HS-5 (cell line): Measurements from ENCODE around the gene RNASEH2A.
"Not testable (repeated sequence)": the region's sequence is repeated elsewhere in the genome, so short reads cannot be mapped to it uniquely, and the experiment has no call there.

Source experiments
- DNase-seq: peaks from one replicate; pipeline ENCODE4 v3.0.0-alpha.2; 2012; ENCODE audit warnings: low read depth

The RNASEH2A gene

DNA sequence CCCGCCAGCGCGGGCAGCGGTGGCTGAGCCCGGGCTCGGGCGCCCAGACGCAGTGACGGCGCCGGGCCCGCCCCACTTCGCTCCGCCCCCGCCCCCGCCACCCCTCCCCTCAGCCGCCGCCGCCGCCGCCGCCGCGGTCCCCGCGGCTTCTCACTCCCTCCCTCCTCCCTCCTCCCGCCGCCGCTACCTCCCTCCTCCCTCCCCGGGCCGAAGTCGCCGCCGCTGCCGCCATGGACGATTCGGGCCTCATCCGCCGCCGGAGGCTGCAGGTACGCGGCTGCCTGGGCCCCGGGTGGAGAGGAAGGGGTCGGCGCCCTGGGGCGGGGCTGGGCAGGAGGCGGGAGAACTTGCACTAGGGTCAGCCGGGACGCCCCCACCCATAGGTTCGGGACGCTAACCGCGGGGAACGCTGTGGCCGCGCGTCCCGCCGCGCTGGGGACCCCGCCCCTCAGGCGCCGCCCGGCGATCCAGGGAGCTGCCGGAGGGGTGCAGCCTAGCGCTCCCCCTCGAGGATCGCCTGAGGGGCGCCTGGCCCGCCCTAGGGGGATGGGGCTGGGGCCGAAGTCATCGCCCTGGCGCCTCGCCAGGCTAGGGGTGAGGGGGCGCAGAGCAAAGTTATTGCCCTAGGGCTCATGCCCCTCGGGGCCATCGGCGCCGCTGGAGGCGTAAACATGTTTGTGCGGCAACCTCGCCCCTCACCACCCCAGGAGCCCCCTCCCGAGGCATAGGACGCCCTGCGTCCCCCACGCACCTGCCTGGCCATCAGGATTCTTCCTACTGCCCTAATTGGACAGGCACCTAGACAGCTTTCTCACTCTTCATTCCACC is 27.6 kb downstream of the RNASEH2A start:
- no peak for DNase-seq

DNA sequence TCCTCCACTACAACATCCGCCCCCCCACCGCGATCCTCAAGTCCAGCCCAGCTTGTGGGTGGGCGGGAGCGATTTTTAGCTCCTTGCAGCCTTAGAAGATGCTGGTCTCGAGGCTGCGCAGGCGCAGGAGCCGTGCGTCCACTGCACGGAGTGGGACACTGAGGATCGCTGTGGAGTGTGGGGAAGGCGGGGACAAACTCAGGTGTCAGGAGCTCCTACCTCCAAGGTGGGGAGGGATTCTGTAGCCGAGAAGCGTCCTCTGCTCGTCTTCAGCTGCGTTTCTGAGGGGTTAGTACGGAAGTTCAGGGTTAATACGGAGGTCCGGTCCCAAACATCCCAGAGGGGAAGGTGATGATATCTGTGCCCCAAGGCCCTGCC is 28.2 kb downstream of the RNASEH2A start, which contains the start of gene RTBDN:
Gene RTBDN, minus strand, starts transcription at position 14 of the 378 bp plus-strand sequence. CDS start 4,600 bp downstream, outside the sequence.
- DNase-seq = no peak

DNA sequence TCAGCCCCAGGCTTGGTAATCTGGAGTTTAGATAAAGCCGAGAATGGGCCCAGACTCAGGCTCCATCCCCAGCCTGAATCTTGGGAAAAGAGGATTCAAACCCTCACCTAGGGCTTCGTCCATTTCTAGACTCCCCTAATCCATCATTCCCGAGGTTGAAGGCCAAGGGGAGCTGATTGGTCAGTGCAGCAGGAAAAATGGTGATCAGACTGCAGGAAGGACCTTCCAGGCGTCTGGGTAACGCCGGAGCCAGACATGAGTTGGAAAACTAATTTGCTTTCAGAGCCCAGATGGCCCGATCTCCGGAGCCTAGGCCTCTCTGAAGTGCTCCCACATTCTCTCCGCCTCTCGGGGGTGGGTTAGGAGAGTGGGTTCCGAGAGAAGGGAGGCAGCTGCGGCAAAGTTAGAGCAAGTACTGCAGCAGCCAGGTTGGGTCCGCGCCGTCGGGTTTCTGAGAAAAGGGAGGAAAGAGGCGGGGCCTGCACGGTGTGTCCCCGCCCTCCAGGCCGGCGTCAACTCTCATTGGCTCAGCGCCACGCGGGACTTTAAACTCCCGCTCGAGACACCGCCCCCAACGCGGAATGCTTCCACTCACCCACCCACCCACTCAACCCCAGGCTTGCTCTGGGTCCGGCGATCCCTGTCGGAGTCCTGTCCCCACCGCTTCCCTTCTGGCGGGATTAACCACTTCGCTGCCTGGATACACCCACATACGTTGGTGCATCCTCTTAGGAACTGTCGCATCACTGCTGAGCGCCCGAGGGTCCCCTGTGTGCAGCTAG is 28.8 kb downstream of the RNASEH2A start:
- DNase-seq = no peak

DNA sequence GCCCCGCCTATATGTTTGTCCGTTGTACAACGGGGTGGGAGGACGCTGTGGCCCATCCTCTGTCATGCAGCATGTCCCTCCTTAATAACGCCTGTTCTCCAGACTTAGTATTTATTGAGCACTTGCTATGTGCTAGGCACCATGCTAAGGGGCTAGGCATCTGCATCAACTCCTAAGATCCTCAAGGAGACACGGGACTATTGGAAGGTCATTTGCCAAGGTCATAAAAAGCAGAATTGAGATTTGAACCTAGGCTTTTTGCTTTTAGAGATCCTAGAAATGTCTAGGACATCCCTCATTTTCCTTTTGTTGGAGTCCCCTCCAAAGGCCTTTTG is 30.1 kb downstream of the RNASEH2A start:
- DNase-seq = no peak

DNA sequence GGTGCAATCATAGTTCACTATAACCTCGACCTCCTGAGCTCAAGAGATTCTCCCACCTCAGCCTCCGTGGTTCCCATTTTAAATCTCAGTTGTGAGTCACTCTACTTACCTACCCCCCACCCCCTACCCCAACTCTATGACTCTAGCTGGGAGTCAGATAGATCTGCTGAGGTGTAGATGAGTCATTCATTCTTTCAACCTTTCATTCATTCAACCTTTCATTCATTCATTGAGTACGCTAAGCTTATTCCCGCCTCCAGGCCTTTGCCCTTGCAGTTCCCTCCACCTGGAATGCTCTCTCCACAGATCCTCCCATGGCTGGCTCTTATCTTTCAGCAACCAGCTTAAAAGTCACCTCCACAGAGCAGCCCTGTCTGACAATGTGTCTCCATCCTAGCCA is 30.8 kb downstream of the RNASEH2A start:
- DNase-seq = no peak

DNA sequence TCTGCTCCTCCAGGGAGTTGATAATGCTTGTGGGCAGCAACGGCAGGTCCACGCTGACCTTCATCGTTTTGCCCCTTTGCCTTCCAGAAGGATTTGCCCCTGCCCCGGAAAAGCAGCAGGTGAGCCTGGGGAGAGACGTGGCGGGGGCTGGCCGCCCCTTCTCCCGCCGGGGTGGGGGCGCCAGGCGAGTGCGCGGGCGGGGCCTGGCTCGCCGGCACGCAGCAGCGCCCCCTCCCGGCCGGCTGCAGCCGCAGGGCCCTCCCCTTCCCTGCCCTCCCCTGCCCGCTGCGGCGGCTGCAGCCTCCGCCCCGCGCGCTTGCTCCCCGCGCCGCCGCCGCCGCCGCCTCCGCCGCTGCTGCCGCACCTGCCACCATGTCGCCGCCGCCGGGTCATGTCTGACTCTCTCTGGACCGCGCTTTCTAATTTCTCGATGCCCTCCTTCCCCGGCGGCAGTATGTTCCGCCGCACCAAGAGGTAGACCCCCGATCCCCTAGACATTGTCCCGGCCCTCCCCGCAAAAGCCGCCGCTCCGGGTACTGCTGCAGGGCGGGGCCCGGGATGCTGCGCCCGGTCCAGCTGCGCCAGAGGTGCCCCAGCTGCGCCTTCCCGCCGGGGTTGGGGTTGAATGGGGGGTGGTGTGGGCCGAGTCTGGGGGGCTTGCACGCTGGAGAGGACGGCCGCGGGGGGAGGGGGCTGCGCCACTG is 31.9 kb downstream of the RNASEH2A start, which contains the start of gene MAST1:
Gene MAST1, plus strand, starts transcription at position 334 of the 704 bp plus-strand sequence. Its CDS starts 58 bp downstream, at position 392.
- DNase-seq = no peak

DNA sequence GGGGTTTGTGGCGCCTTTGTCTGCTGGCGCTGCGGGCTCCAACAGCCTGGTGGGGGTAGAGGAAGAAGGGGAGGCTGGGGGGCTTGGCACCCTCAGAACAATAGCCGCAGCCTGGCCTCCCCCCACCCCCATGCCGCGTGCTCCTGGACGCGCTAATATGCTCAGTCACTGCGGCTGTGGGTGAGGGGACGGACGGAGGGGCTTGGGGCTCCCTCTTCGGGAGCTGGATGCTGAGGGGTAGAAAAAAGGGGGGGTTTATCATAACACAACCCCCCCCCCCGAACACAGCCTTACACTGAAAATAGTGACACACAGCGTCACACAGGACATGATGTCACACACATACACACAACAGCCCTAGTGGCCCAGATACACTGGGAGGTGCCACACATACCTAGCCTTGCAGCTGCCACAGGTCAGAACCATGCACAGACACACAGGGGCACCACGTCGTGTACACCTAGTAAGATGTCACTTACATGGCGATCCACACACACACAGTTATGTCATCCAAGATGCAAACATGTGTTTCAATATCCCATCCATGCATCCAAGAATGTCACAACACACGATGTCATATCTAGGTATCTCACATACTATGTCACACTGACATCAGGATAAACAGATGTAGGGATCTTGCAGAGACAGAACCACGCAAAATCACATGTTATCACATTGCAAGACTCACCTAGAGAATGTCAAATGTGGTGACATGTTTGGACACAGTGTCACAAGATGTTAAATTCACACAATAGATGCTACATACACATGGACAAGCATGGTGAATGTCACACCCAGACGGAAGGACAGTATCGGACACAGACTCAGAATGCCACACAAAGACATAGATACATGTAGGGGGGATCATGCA is 32.7 kb downstream of the RNASEH2A start:
- no peak for DNase-seq

DNA sequence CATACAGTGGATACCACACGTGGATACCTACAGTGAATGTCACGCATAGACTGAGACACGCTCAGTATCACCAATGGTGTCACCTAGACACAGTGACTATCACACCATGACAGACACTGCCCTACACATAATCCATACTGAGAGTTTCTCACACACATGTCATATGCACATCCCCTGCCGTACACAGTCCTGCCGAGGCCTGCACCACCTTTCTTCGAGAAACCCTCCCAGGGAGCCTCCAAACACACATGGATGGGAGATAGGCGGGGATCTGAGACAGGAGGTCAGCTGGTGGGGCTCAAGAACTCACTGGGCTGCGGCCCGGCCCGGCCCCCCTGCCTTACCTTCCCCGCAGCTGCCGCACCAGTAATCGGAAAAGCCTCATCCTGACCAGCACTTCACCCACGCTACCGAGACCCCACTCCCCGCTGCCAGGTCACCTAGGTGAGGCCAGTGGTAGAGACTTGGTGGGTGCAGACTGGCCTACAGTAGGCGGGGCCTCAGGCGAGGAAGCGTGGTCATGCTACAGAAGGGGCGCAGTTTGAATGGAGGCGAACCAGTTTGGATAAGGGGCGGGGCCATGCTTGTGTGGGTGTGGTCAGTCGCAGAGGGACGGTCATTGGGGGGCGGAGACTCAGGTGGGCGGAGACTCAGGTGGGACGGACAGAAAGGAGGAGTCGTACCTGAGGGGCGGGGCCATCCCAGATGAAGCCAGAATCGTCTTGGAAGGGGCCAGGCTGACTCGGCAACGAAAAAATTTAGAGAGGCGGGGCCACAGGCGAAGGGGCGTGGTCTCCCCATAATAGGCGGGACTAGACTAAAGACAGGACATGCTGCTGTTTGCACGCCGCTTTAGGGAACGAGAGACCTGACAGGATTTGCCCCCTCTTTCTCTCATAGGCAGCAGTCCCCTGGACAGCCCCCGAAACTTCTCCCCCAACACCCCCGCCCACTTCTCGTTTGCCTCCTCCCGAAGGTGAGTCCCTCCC is 34.0 kb downstream of the RNASEH2A start:
- no peak for DNase-seq

DNA sequence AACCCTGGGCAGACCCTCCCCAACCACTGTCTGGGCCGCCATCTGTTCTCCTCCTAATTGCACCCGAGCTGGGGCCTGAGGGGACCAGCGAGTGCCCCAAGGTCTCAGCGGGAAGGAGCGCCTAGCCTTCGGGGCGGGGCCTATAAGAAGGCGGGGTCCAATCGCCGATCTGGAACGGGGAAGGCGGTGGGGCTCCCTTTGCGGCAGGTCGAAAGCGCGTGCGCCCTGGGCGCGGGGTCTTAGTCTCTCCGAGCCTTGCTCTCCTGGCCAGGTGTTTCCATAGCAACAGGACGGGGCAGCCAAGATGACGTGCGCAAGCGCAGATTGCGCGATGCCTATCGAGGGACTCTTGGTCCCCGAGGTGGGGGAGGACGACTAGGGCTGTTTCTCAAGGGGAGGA is 34.7 kb downstream of the RNASEH2A start:
- no peak for DNase-seq

DNA sequence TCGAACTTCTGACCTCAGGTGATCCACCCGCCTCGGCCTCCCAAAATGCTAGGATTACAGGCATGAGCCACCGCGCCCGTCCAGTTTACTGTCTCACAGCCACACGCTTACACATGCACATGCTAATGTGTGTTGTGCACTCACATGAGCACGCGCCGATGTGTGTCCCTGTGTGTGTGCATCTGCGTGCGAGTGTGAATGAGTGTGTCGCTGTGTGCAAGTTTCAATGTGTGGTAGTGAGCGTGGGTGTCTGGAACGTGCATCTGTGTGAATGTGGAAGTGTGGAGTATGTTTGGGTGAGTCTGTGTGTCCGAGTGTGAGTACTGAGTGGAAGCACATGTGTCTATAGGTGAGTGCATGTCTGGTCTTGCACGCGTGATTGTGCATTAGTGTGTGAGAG is 36.1 kb downstream of the RNASEH2A start:
- no peak for DNase-seq

DNA sequence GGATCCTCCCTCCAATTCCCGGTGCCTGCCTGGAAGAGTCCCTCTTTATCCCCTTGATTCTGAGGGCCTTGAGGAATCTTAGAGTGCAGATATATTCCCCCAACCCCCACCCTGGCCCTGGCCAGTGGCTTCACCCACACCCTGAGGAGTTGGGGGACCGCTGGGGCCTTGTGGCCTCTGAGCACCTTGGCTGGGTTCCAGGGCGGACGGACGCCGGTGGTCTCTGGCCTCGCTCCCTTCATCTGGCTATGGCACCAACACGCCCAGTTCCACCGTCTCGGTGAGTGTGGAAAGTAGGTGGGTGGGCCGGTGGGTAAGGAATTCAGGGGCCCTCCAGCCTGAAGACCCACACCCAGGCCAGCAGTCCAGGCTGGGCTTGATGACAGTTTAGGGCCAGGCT is 36.9 kb downstream of the RNASEH2A start:
- no peak for DNase-seq

DNA sequence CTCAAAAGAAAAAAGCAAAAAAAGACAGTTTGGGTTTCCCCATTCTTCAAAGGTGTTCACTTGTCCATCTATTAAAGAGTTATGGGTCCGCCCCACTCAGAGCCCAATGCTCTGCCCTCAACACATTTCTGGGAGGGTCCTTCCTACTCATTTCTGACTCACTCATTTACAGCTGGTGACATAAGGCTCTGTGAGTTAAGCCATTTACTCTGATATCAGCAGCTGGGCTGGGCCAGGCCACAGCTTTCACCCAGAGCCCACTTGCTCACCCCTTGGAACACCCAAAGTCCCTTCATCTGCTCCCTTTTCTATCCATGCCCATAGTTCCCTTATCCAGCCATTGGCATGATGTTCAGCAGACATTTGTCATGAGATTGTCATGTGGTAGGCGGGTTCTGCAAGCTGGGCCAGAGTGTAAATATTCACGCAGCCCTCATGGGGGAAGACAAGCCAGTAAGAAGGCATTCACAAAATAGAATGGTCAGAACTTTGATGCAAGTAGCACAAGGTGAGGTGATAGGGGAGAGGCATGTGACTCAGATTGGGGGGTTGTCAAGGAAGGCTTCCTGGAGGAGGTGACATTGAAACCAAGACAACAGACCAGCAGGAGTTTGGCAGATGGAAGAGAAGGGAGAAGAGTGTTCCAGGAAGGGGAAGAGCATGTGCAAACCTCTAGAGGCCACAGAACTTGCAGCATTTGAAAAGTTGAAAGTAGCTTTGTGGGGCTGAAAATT is 37.8 kb downstream of the RNASEH2A start:
- no peak for DNase-seq

DNA sequence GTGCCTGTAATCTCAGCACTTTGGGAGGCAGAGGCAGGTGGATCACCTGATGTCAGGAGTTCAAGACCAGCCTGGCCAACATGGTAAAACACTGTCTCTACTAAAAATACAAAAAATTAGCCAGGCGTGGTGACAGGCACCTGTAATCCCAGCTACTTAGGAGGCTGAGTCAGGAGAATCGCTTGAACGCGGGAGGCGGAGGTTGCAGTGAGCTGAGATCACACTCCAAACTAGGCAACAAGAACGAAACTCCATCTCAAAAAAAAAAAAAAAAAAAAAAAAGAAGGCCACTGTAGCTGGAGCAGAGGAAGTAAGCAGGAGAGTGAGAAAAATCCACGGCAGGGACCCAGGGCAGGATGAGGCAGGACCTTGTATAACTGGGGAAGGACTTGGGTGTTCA is 40.2 kb downstream of the RNASEH2A start:
- DNase-seq = not testable (repeated sequence)

DNA sequence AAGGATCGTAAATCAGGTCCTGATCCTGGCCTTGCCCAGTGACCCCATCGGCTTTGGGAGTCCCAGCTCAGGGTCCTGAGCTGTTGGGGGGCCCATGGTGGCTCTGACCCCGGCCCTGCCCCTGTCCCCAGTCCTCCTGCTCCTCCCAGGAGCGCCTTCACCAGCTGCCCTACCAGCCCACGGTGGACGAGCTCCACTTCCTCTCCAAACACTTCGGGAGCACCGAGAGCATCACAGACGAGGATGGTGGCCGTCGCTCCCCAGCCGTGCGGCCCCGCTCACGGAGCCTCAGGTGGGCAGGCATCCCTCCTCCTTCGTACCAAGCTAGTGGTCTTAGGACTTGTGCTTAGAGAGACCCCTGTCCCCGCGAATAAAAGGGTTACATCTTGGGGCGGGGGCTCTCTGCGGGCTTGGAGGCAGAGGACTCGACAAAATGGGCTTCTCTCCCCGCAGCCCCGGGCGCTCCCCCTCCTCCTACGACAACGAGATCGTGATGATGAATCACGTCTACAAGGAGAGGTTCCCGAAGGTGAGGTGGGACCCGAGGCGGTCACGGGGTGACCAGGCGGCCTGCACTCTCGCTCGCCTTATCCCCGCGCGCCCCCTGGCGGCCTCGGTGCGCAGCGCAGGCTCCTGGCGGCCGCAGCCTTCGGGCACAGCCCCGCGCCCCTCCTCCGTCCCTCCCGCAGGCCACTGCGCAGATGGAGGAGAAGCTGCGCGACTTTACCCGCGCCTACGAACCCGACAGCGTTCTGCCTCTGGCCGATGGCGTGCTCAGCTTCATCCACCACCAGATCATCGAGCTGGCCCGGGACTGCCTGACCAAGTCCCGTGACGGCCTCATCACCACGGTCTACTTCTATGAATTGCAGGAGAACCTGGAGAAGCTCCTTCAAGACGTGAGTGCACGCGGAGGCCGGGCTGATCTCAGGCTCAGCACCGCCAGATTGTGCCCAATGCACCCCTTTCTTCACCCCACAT is 41.1 kb downstream of the RNASEH2A start:
- peak; percentile 65 for DNase-seq

DNA sequence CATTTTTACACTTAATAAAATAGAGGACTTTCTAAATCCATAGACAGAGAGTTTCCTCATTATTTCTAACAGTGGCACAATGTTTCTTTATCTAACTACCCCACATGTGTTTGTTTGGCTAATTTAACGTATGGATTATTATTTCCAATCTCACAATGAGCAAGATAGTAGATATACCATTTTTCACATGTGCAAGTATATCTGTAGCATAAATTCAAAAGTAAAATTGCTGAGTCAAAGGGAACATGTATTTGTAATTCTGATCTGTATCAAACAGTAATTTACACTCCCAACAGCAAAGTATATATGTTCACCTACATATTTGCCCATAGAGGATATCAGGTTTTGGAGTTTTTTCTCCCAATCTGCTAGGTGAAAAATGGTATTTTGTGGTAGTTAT is 50.3 kb downstream of the RNASEH2A start:
- DNase-seq = no peak

DNA sequence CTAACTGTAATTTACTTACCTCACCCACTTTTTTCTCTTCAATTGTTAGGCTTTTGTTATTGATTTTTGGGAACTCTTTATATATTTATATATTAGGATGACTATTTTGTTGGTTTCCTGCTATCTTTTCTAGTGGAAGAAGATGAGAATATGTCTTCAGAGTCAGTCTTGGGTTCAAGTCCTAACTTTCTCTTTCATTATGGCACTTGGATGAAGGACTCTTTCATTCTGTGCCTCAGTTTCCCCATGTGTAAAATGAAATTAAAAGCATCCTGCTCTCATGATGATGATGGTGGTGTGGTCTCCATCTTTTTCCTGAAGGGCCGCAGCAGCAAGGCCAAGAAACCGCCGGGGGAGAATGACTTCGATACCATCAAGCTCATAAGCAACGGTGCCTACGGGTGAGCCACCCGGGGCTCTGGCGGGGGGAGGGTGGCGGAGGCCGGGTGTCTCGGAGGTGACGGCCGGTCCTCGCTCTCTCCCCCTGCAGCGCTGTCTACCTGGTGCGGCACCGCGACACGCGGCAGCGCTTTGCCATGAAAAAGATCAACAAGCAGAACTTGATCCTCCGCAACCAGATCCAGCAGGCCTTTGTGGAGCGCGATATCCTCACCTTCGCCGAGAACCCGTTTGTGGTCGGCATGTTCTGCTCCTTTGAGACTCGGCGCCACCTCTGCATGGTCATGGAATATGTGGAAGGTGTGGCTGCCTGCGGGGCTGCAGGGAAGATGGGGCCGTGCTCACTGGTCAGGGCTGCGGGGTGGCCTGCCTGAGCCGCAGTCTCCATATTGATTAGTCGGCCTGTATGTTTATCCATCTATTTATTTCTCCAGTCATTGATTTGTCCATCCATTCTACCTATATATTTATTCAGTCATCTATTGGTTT is 51.9 kb downstream of the RNASEH2A start:
- no peak for DNase-seq

DNA sequence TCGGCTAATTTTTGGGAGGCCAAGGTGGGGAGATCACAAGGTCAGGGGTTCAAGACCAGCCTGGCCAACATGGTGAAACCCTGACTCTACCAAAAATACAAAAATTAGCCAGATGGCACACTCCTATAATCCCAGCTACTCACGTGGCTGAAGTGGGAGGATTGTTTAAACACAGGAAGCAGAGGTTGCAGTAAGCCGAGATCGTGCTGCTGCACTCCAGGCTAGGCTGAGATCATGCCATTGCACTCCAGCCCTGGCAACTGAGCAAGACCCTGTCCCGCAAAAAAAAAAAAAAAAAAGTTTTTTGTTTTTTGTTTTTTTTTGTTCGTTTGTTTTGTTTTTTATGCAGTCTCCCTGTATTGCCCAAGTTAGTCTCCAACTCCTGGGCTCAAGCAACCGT is 53.2 kb downstream of the RNASEH2A start:
- no peak for DNase-seq
